HEK293 (cell line): ENCODE measurements around the gene MAEA.

Experiments
- CTCF ChIA-PET: fragments of 350-600 bp; formaldehyde crosslinking; extraction: SDS; loops from one replicate; lab custom pipeline; 2021; ENCODE audit warnings: antibody characterized with exemption; lab: Yijun Ruan, JAX
- POLR2A ChIA-PET: fragments of 300-600 bp; formaldehyde crosslinking; extraction: SDS; loops from one replicate; lab custom pipeline; 2020; ENCODE audit warnings: antibody characterized with exemption, inconsistent platforms; lab: Yijun Ruan, JAX
- H3K27ac ChIP-seq: fragments of 200-500 bp; sonication (Bioruptor generic); 2 replicates; pipeline ENCODE4 v1.5.1; 2014; ENCODE audit warnings: low read depth, low read length, control low read depth, inconsistent platforms; ENCODE audit errors: extremely low read depth
- H3K36me3 ChIP-seq, 2 experiments: fragments of 200-500 bp in 1 of 2; sonication (Bioruptor generic) in 1 of 2; 1 replicate in 1 of 2; 2 replicates in 1 of 2; pipeline ENCODE4 v1.5.1; 2014 to 2017; ENCODE audit warnings: inconsistent platforms in 2 of 2, low read length in 2 of 2; ENCODE audit not compliant: control insufficient read depth in 2 of 2, insufficient read depth in 1 of 2
- H3K4me1 ChIP-seq: fragments of 200-500 bp; sonication (Bioruptor generic); 2 replicates; pipeline ENCODE4 v1.5.1; 2014; ENCODE audit warnings: mild to moderate bottlenecking, low read length, inconsistent platforms; ENCODE audit not compliant: control insufficient read depth, insufficient read depth
- H3K4me3 ChIP-seq: 2 replicates; pipeline ENCODE4 v1.5.1; 2011; ENCODE audit warnings: low read depth, mild to moderate bottlenecking, control low read depth, low read length, moderate library complexity
- H3K9me3 ChIP-seq: fragments of 200-500 bp; sonication (Bioruptor generic); 2 replicates; pipeline ENCODE4 v1.5.1; 2014; ENCODE audit warnings: low read depth, low read length, inconsistent platforms; ENCODE audit not compliant: control insufficient read depth, insufficient read depth
- TCF7L2 ChIP-seq: IDR thresholded peaks from 2 replicates; pipeline ENCODE4 v1.6.1; 2011; ENCODE audit warnings: low read depth, mild to moderate bottlenecking, inconsistent platforms, low read length, moderate library complexity, borderline replicate concordance
- ZBTB17 ChIP-seq: fragments of 450-650 bp; formaldehyde crosslinking; IDR thresholded peaks from 2 replicates; pipeline ENCODE4 v1.5.1; 2016; ENCODE audit warnings: missing biosample characterization, missing genetic modification characterization
- ZBTB20 ChIP-seq: fragments of 450-650 bp; formaldehyde crosslinking; IDR thresholded peaks from 2 replicates; pipeline ENCODE4 v1.5.1; 2016; ENCODE audit warnings: missing biosample characterization, missing genetic modification characterization
- ZNF18 ChIP-seq: fragments of 450-650 bp; formaldehyde crosslinking; IDR thresholded peaks from 2 replicates; pipeline ENCODE4 v1.5.1; 2016; ENCODE audit warnings: missing biosample characterization, missing genetic modification characterization
- ZNF266 ChIP-seq: fragments of 450-650 bp; formaldehyde crosslinking; IDR thresholded peaks from 2 replicates; pipeline ENCODE4 v1.5.1; 2016; ENCODE audit warnings: missing biosample characterization, missing genetic modification characterization, low read depth
- ZNF610 ChIP-seq: fragments of 450-650 bp; formaldehyde crosslinking; IDR thresholded peaks from 2 replicates; pipeline ENCODE4 v1.5.1; 2016; ENCODE audit warnings: missing biosample characterization, missing genetic modification characterization, borderline replicate concordance
- TF ChIP-seq, protein P1 (sequence below): fragments of 450-650 bp; formaldehyde crosslinking; IDR thresholded peaks from 2 replicates; pipeline ENCODE4 v1.5.1; 2017; ENCODE audit warnings: missing biosample characterization, missing genetic modification characterization
- TF ChIP-seq, protein P2 (sequence below): fragments of 450-650 bp; formaldehyde crosslinking; optimal IDR thresholded peaks from 2 replicates; pipeline ENCODE3; 2016; ENCODE audit warnings: missing biosample characterization, mild to moderate bottlenecking, missing genetic modification characterization

Gene MAEA

GRCh38 chr4:1384675-1385372 lies 95.1 kb downstream of the MAEA start (continued):
- TF ChIP-seq ZNF266 (tag by site-specific recombination) = no peak
- TF ChIP-seq, protein P1, sequence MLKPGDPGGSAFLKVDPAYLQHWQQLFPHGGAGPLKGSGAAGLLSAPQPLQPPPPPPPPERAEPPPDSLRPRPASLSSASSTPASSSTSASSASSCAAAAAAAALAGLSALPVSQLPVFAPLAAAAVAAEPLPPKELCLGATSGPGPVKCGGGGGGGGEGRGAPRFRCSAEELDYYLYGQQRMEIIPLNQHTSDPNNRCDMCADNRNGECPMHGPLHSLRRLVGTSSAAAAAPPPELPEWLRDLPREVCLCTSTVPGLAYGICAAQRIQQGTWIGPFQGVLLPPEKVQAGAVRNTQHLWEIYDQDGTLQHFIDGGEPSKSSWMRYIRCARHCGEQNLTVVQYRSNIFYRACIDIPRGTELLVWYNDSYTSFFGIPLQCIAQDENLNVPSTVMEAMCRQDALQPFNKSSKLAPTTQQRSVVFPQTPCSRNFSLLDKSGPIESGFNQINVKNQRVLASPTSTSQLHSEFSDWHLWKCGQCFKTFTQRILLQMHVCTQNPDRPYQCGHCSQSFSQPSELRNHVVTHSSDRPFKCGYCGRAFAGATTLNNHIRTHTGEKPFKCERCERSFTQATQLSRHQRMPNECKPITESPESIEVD (tag by site-specific recombination) = no peak
- no peak for TF ChIP-seq TCF7L2

GRCh38 chr4:1385373-1386340 lies 96.0 kb downstream of the MAEA start:
- CTCF ChIA-PET = no interaction called here
- POLR2A ChIA-PET = no interaction called here
- H3K27ac ChIP-seq = no peak overlapping the region
- H3K4me3 ChIP-seq = no peak overlapping the region
- peaks cover 0 to 30% of the 10 kb centered on the region in 2 experiments; a peak in 1 of 3 replicates for H3K36me3 ChIP-seq
- no peaks in the 10 kb centered on the region for H3K4me1 ChIP-seq
- H3K9me3 ChIP-seq = no peaks in the 10 kb centered on the region
- TF ChIP-seq, protein P2, sequence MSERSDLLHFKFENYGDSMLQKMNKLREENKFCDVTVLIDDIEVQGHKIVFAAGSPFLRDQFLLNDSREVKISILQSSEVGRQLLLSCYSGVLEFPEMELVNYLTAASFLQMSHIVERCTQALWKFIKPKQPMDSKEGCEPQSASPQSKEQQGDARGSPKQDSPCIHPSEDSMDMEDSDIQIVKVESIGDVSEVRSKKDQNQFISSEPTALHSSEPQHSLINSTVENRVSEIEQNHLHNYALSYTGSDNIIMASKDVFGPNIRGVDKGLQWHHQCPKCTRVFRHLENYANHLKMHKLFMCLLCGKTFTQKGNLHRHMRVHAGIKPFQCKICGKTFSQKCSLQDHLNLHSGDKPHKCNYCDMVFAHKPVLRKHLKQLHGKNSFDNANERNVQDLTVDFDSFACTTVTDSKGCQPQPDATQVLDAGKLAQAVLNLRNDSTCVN (tag by site-specific recombination) = no peak
- no peak for TF ChIP-seq ZBTB20 (tag by site-specific recombination)
- no peak for TF ChIP-seq ZBTB17
- TF ChIP-seq ZNF610 (tag by site-specific recombination) = no peak
- TF ChIP-seq ZNF18 (tag by site-specific recombination) = no peak
